GM18520 (cell line): ENCODE measurements around the gene OR5K2.
A peak's percentile ranks its signal among the peaks of the same experiment; 100 is the strongest.

Source experiments
- ATAC-seq: cut with Tn5 transposase; IDR thresholded peaks from one replicate; pipeline ENCODE4 v1.9.1; 2021; ENCODE audit not compliant: unreplicated experiment

OR5K2 gene

GRCh38 chr3:98522544-98523281 lies 25.2 kb downstream of the OR5K2 start, which contains the start of gene CLDND1:
CLDND1 (minus strand) TSS chr3:98522902; CDS start chr3:98521424, 1,478 bp downstream.
- peak; percentile 71 for ATAC-seq

GRCh38 chr3:98525494-98525893 lies 28.0 kb downstream of the OR5K2 start:
- no peak for ATAC-seq

- ATAC-seq, result no peak
Measured at GRCh38 chr3:98528474-98529346, 31.2 kb downstream of the OR5K2 start.

- no peak for ATAC-seq
Measured at GRCh38 chr3:98529856-98530459, 32.5 kb downstream of the OR5K2 start.

GRCh38 chr3:98530676-98531075 lies 33.2 kb downstream of the OR5K2 start:
- no peak for ATAC-seq

- peak; percentile 23 for ATAC-seq
Measured at GRCh38 chr3:98531622-98532274, 34.3 kb downstream of the OR5K2 start, which contains the start of gene GPR15. GPR15 (plus strand) TSS chr3:98531978; CDS start chr3:98532034, 56 bp downstream.

- ATAC-seq, result no peak
Measured at GRCh38 chr3:98532275-98532637, 34.8 kb downstream of the OR5K2 start.

- no peak for ATAC-seq
Measured at GRCh38 chr3:98532709-98533571, 35.5 kb downstream of the OR5K2 start.

- ATAC-seq, result no peak
Measured at GRCh38 chr3:98534168-98534567, 36.7 kb downstream of the OR5K2 start.

- ATAC-seq, result no peak
Measured at GRCh38 chr3:98534734-98535133, 37.3 kb downstream of the OR5K2 start.

- peak; percentile 66 for ATAC-seq
Measured at GRCh38 chr3:98536456-98537017, 39.1 kb downstream of the OR5K2 start.

- peak; percentile 29 for ATAC-seq
Measured at GRCh38 chr3:98540346-98540745, 42.9 kb downstream of the OR5K2 start.

- ATAC-seq, result no peak
Measured at GRCh38 chr3:98541695-98542094, 44.2 kb downstream of the OR5K2 start.

GRCh38 chr3:98542623-98543022 lies 45.1 kb downstream of the OR5K2 start:
- ATAC-seq, result no peak

GRCh38 chr3:98545940-98546339 lies 48.5 kb downstream of the OR5K2 start:
- ATAC-seq, result peak; percentile 41
